Left kidney (tissue), 2 donors: ENCODE data around the gene FGD5. TPM values are rescaled to one million over a fixed set of nuclear protein-coding genes. Genes with fewer than 3 reads are reported as not detected.
A peak's percentile ranks its signal among the peaks of the same experiment; 100 is the strongest.

Experiments used
- DNase-seq: peaks from one replicate; pipeline ENCODE4 v3.0.0-alpha.2; 2013
- polyA plus RNA-seq: library from polyadenylated mRNA; unstranded; fragments of 120-200 nt; gene quantifications from one replicate; pipeline ENCODE4 v1.2.1, GENCODE V29; 2013; ENCODE audit not compliant: insufficient read length

Gene FGD5
- polyA plus RNA-seq, 1 donor, result 20.9 TPM

- no peak for DNase-seq
Observed at GRCh38 chr3:14871456-14872200, 52.9 kb downstream of the FGD5 start.

- no peak for DNase-seq
Observed at GRCh38 chr3:14872706-14873105, 53.9 kb downstream of the FGD5 start.

- no peak for DNase-seq
Observed at GRCh38 chr3:14874784-14875183, 56.0 kb downstream of the FGD5 start.

- no peak for DNase-seq
Observed at GRCh38 chr3:14875411-14876175, 56.8 kb downstream of the FGD5 start.

GRCh38 chr3:14876921-14877333 lies 58.2 kb downstream of the FGD5 start:
- no peak for DNase-seq

- DNase-seq, result no peak
Observed at GRCh38 chr3:14877469-14877868, 58.7 kb downstream of the FGD5 start.

- no peak for DNase-seq
Observed at GRCh38 chr3:14879211-14879874, 60.6 kb downstream of the FGD5 start.

GRCh38 chr3:14880447-14881106 lies 61.8 kb downstream of the FGD5 start:
- DNase-seq, result no peak

GRCh38 chr3:14883226-14883625 lies 64.5 kb downstream of the FGD5 start:
- no peak for DNase-seq

- DNase-seq, result no peak
Observed at GRCh38 chr3:14884665-14885064, 65.9 kb downstream of the FGD5 start.

GRCh38 chr3:14885307-14885706 lies 66.5 kb downstream of the FGD5 start:
- no peak for DNase-seq

GRCh38 chr3:14886101-14886500 lies 67.3 kb downstream of the FGD5 start:
- no peak for DNase-seq

GRCh38 chr3:14889205-14889604 lies 70.4 kb downstream of the FGD5 start:
- peak; percentile 21 for DNase-seq

GRCh38 chr3:14889943-14890342 lies 71.2 kb downstream of the FGD5 start:
- DNase-seq, result no peak

GRCh38 chr3:14890476-14890875 lies 71.7 kb downstream of the FGD5 start:
- no peak for DNase-seq

- DNase-seq, result no peak
Observed at GRCh38 chr3:14891135-14892132, 72.7 kb downstream of the FGD5 start.

GRCh38 chr3:14892226-14892625 lies 73.5 kb downstream of the FGD5 start:
- DNase-seq, result no peak

GRCh38 chr3:14894085-14894484 lies 75.3 kb downstream of the FGD5 start:
- no peak for DNase-seq

GRCh38 chr3:14897266-14897665 lies 78.5 kb downstream of the FGD5 start:
- no peak for DNase-seq

- no peak for DNase-seq
Observed at GRCh38 chr3:14898929-14899328, 80.2 kb downstream of the FGD5 start.

- no peak for DNase-seq
Observed at GRCh38 chr3:14899993-14900618, 81.3 kb downstream of the FGD5 start.
